Upper lobe of right lung (tissue), 1 donor: ENCODE data around the gene EEF1AKMT1. TPM values are rescaled to one million over a fixed set of nuclear protein-coding genes. Genes with fewer than 3 reads are reported as not detected.

Experiments
- ATAC-seq: fragments of 200-7000 bp; cut with Tn5 transposase; one replicate; pipeline ENCODE4 v1.9.1; 2020; ENCODE audit warnings: mild to moderate bottlenecking, moderate library complexity
- DNase-seq: peaks from one replicate; pipeline ENCODE4 v3.0.0-alpha.2; 2020
- H3K27ac ChIP-seq: fragments of 200-600 bp; one replicate; pipeline ENCODE4 v1.8.0; 2022
- H3K27me3 ChIP-seq: fragments of 200-600 bp; one replicate; pipeline ENCODE4 v1.8.0; 2022; ENCODE audit warnings: mild to moderate bottlenecking
- H3K36me3 ChIP-seq: fragments of 200-600 bp; one replicate; pipeline ENCODE4 v1.8.0; 2022
- H3K4me1 ChIP-seq: fragments of 200-600 bp; one replicate; pipeline ENCODE4 v1.8.0; 2022
- H3K4me3 ChIP-seq: fragments of 200-600 bp; one replicate; pipeline ENCODE4 v1.8.0; 2022; ENCODE audit warnings: mild to moderate bottlenecking
- H3K9me3 ChIP-seq: fragments of 200-600 bp; one replicate; pipeline ENCODE4 v1.8.0; 2022
- intact Hi-C: fragments of 100-400 bp; cut with DNase I; formaldehyde crosslinking; loops from one replicate; pipeline ENCODE4 v1.11.0; 2022
- total RNA-seq: library from RNA; stranded (reverse); fragmentation: NEBNext Ultra II Directional; extraction: Animal tissue kit (Norgen Biotek cat#: 25700); gene quantifications from one replicate; pipeline ENCODE4 v1.2.1, GENCODE V29; 2021
- TF ChIP-seq, protein P1 (sequence below): fragments of 200-600 bp; IDR thresholded peaks from one replicate; pipeline ENCODE4 v1.8.0; 2022; ENCODE audit warnings: antibody characterized with exemption
- donor health status: DM: no; HTN: yes; CAD: no; lungs with severe emphysema.

EEF1AKMT1 gene
- total RNA-seq, 1 donor from 2014 or later = 8.9 TPM

GRCh38 chr13:20689291-20689690 is 84.5 kb downstream of the EEF1AKMT1 start:
- H3K9me3 ChIP-seq = no peaks in the 10 kb centered on the region
- peaks cover 10% of the 10 kb centered on the region for H3K36me3 ChIP-seq
- no peaks in the 10 kb centered on the region for H3K4me1 ChIP-seq
- no peak for DNase-seq
- H3K27me3 ChIP-seq = no peaks in the 10 kb centered on the region
- no peak for ATAC-seq
- intact Hi-C loops = no loop called here
- H3K4me3 ChIP-seq = no peak overlapping the region
- TF ChIP-seq, protein P1, sequence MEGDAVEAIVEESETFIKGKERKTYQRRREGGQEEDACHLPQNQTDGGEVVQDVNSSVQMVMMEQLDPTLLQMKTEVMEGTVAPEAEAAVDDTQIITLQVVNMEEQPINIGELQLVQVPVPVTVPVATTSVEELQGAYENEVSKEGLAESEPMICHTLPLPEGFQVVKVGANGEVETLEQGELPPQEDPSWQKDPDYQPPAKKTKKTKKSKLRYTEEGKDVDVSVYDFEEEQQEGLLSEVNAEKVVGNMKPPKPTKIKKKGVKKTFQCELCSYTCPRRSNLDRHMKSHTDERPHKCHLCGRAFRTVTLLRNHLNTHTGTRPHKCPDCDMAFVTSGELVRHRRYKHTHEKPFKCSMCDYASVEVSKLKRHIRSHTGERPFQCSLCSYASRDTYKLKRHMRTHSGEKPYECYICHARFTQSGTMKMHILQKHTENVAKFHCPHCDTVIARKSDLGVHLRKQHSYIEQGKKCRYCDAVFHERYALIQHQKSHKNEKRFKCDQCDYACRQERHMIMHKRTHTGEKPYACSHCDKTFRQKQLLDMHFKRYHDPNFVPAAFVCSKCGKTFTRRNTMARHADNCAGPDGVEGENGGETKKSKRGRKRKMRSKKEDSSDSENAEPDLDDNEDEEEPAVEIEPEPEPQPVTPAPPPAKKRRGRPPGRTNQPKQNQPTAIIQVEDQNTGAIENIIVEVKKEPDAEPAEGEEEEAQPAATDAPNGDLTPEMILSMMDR = no peak
- H3K27ac ChIP-seq = no peak overlapping the region

DNA sequence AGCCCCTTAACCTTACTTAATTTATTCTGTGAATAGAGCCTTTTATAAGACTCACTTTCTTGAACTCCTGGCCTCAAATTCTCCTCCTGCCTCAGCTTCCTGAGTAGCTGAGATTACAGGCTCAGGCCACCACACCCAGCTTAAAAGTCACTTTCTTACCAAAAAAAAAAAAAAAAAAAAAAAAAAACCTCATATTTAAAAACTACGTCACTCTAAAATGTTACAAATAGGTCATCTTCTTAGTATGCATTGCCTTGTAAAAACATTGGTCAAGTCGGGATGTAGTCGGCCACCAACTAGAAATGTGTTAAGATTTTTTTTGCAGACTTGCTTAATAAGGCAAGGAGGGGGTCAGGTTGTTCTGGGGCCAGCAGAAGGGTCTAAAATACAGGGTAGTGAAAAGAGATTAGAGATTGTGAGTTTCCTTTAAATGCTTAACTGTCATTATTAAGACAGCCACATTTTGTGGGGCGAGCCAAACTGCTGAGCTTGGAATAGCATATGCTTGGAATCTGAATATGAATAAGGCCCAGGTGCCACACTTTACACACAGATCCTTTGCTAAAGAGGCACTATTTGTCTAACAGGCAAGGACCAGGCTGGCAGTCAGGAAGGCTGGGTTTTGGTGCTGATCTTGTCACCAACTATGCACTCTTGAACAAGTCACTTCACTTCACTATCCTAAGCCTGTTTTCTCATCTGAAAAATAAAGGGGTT is 86.7 kb downstream of the EEF1AKMT1 start:
- ATAC-seq = no peak
- TF ChIP-seq, protein P1 = no peak
- Histone ChIP-seq H3K36me3 (peaks cover 10% of the 10 kb centered on the region), H3K4me3 (no peak overlapping the region), H3K27ac (no peak overlapping the region), H3K27me3 (no peaks in the 10 kb centered on the region), H3K4me1 (no peaks in the 10 kb centered on the region), H3K9me3 (no peaks in the 10 kb centered on the region)
- intact Hi-C loops = no loop called here
- no peak for DNase-seq

DNA sequence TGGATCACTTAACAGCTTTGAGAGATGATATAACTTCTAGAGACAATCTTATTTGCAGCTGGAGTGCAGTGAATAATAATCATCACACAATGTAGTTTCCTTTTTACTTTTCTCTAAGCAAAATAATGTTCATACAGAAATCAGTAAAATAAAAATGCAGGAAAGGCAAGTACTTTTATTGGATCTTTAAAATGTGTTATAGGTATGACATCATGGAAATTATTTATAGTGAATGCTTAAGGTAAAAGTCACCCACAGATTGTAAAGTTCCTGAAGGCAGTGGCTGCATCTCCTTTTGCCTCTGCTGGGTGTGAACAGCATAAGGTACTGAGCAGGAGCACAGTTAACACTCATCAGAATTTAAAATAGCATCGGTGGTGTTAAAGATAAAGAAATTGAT is 87.6 kb downstream of the EEF1AKMT1 start:
- no peaks in the 10 kb centered on the region for H3K4me1 ChIP-seq
- H3K27me3 ChIP-seq = no peaks in the 10 kb centered on the region
- H3K4me3 ChIP-seq = no peak overlapping the region
- TF ChIP-seq, protein P1 = no peak
- ATAC-seq (no peak), DNase-seq (no peak)
- no peaks in the 10 kb centered on the region for H3K9me3 ChIP-seq
- H3K27ac ChIP-seq = no peak overlapping the region
- intact Hi-C loops = no loop called here
- H3K36me3 ChIP-seq = peaks cover 9% of the 10 kb centered on the region

- Histone ChIP-seq H3K27me3 (no peaks in the 10 kb centered on the region), H3K4me1 (no peaks in the 10 kb centered on the region), H3K36me3 (no peaks in the 10 kb centered on the region), H3K27ac (no peak overlapping the region), H3K4me3 (no peak overlapping the region), H3K9me3 (no peaks in the 10 kb centered on the region)
- TF ChIP-seq, protein P1 = no peak
- intact Hi-C loops = no loop called here
- ATAC-seq = no peak
- DNase-seq = no peak
Observed at GRCh38 chr13:20685092-20685491, 88.7 kb downstream of the EEF1AKMT1 start.

DNA sequence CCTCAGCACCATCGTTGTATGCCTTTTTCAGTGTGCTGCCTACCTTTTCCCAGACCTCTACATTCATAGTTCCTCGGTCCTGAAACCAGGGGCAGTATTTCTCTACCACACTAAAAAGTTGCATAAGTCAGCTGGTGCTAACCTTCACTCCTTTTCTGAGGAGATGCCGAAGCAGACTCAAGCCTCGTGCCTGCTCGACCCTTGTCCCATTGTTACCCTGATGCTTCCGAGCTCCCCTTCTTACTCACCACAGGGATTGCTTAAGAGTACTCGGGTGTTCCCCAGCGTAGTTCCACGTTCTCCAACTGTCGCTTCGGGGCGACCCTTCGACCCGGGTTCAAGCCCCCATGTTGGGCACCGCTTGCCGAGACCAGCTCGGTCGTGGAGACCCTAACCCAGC is 89.2 kb downstream of the EEF1AKMT1 start:
- Histone ChIP-seq H3K9me3 (no peaks in the 10 kb centered on the region), H3K36me3 (no peaks in the 10 kb centered on the region), H3K27me3 (no peaks in the 10 kb centered on the region), H3K4me1 (no peaks in the 10 kb centered on the region), H3K27ac (no peak overlapping the region), H3K4me3 (no peak overlapping the region)
- ATAC-seq (peak; percentile 75), DNase-seq (no peak)
- TF ChIP-seq, protein P1 = no peak
- intact Hi-C loops = no loop called here

GRCh38 chr13:20684041-20684440 is 89.7 kb downstream of the EEF1AKMT1 start:
- intact Hi-C loops = no loop called here

More at GRCh38 chr13:20684041-20684440, 89.7 kb downstream of the EEF1AKMT1 start:
- H3K9me3 ChIP-seq = no peaks in the 10 kb centered on the region
- H3K27ac ChIP-seq = no peak overlapping the region
- TF ChIP-seq, protein P1 = no peak
- no peaks in the 10 kb centered on the region for H3K27me3 ChIP-seq
- DNase-seq = no peak
- H3K4me3 ChIP-seq = no peak overlapping the region
- no peaks in the 10 kb centered on the region for H3K4me1 ChIP-seq
- no peaks in the 10 kb centered on the region for H3K36me3 ChIP-seq
- no peak for ATAC-seq
